HEK293 (cell line): ENCODE measurements around the gene CDC25C.

ENCODE experiments used
- CTCF ChIA-PET: fragments of 350-600 bp; formaldehyde crosslinking; extraction: SDS; loops from one replicate; lab custom pipeline; 2021; ENCODE audit warnings: antibody characterized with exemption; lab: Yijun Ruan, JAX
- POLR2A ChIA-PET: fragments of 300-600 bp; formaldehyde crosslinking; extraction: SDS; loops from one replicate; lab custom pipeline; 2020; ENCODE audit warnings: antibody characterized with exemption, inconsistent platforms; lab: Yijun Ruan, JAX
- H3K27ac ChIP-seq: fragments of 200-500 bp; sonication (Bioruptor generic); 2 replicates; pipeline ENCODE4 v1.5.1; 2014; ENCODE audit warnings: low read depth, low read length, control low read depth, inconsistent platforms; ENCODE audit errors: extremely low read depth
- H3K36me3 ChIP-seq, 2 experiments: fragments of 200-500 bp in 1 of 2; sonication (Bioruptor generic) in 1 of 2; 1 replicate in 1 of 2; 2 replicates in 1 of 2; pipeline ENCODE4 v1.5.1; 2014 to 2017; ENCODE audit warnings: inconsistent platforms in 2 of 2, low read length in 2 of 2; ENCODE audit not compliant: control insufficient read depth in 2 of 2, insufficient read depth in 1 of 2
- H3K4me1 ChIP-seq: fragments of 200-500 bp; sonication (Bioruptor generic); 2 replicates; pipeline ENCODE4 v1.5.1; 2014; ENCODE audit warnings: mild to moderate bottlenecking, low read length, inconsistent platforms; ENCODE audit not compliant: control insufficient read depth, insufficient read depth
- H3K4me3 ChIP-seq: 2 replicates; pipeline ENCODE4 v1.5.1; 2011; ENCODE audit warnings: low read depth, mild to moderate bottlenecking, control low read depth, low read length, moderate library complexity
- H3K9me3 ChIP-seq: fragments of 200-500 bp; sonication (Bioruptor generic); 2 replicates; pipeline ENCODE4 v1.5.1; 2014; ENCODE audit warnings: low read depth, low read length, inconsistent platforms; ENCODE audit not compliant: control insufficient read depth, insufficient read depth
- ELK4 ChIP-seq: IDR thresholded peaks from 2 replicates; pipeline ENCODE4 v1.6.1; 2011; ENCODE audit warnings: mild to moderate bottlenecking, low read depth, low read length, borderline replicate concordance
- GLIS1 ChIP-seq: fragments of 450-650 bp; formaldehyde crosslinking; IDR thresholded peaks from 2 replicates; pipeline ENCODE4 v1.5.1; 2016; ENCODE audit warnings: missing biosample characterization, missing genetic modification characterization
- MZF1 ChIP-seq: fragments of 450-650 bp; formaldehyde crosslinking; IDR thresholded peaks from 2 replicates; pipeline ENCODE4 v1.5.1; 2017; ENCODE audit warnings: missing biosample characterization, missing genetic modification characterization, borderline replicate concordance
- OSR2 ChIP-seq: fragments of 450-650 bp; formaldehyde crosslinking; IDR thresholded peaks from 2 replicates; pipeline ENCODE4 v1.5.1; 2016; ENCODE audit warnings: missing biosample characterization, missing genetic modification characterization
- PRDM1 ChIP-seq: fragments of 450-650 bp; formaldehyde crosslinking; IDR thresholded peaks from 2 replicates; pipeline ENCODE4; 2016; ENCODE audit warnings: missing biosample characterization, missing genetic modification characterization
- PRDM10 ChIP-seq: fragments of 450-650 bp; formaldehyde crosslinking; IDR thresholded peaks from 2 replicates; pipeline ENCODE4 v1.5.1; 2016; ENCODE audit warnings: missing biosample characterization, missing genetic modification characterization
- RBAK ChIP-seq: fragments of 450-650 bp; formaldehyde crosslinking; IDR thresholded peaks from 2 replicates; pipeline ENCODE4 v1.5.1; 2016; ENCODE audit warnings: missing biosample characterization, missing genetic modification characterization
- SCRT2 ChIP-seq: fragments of 450-650 bp; formaldehyde crosslinking; IDR thresholded peaks from 2 replicates; pipeline ENCODE4 v1.5.1; 2016; ENCODE audit warnings: missing biosample characterization, missing genetic modification characterization
- SP3 ChIP-seq: fragments of 450-650 bp; formaldehyde crosslinking; IDR thresholded peaks from 2 replicates; pipeline ENCODE4 v1.5.1; 2016; ENCODE audit warnings: missing biosample characterization, missing genetic modification characterization
- ZFHX2 ChIP-seq: fragments of 450-650 bp; formaldehyde crosslinking; conservative IDR thresholded peaks from 2 replicates; pipeline ENCODE4 v1.5.1; 2016; ENCODE audit warnings: missing biosample characterization, missing genetic modification characterization
- ZNF10 ChIP-seq: fragments of 450-650 bp; formaldehyde crosslinking; IDR thresholded peaks from 2 replicates; pipeline ENCODE4 v1.5.1; 2017; ENCODE audit warnings: missing biosample characterization, missing genetic modification characterization
- ZNF121 ChIP-seq: fragments of 450-650 bp; formaldehyde crosslinking; IDR thresholded peaks from 2 replicates; pipeline ENCODE4 v1.5.1; 2016; ENCODE audit warnings: missing biosample characterization, missing genetic modification characterization
- ZNF132 ChIP-seq: fragments of 450-650 bp; formaldehyde crosslinking; IDR thresholded peaks from 2 replicates; pipeline ENCODE4 v1.5.1; 2017; ENCODE audit warnings: missing biosample characterization, missing genetic modification characterization, borderline replicate concordance
- ZNF146 ChIP-seq: fragments of 450-650 bp; formaldehyde crosslinking; IDR thresholded peaks from 2 replicates; pipeline ENCODE4 v1.5.1; 2016; ENCODE audit warnings: missing biosample characterization, missing genetic modification characterization
- ZNF202 ChIP-seq: fragments of 450-650 bp; formaldehyde crosslinking; IDR thresholded peaks from 2 replicates; pipeline ENCODE4 v1.5.1; 2016; ENCODE audit warnings: missing biosample characterization, missing genetic modification characterization, borderline replicate concordance
- ZNF335 ChIP-seq: fragments of 450-650 bp; formaldehyde crosslinking; conservative IDR thresholded peaks from 2 replicates; pipeline ENCODE4 v1.5.1; 2016; ENCODE audit warnings: missing biosample characterization, missing genetic modification characterization
- ZNF341 ChIP-seq: fragments of 450-650 bp; formaldehyde crosslinking; IDR thresholded peaks from 2 replicates; pipeline ENCODE4; 2016; ENCODE audit warnings: low read depth, missing biosample characterization, missing genetic modification characterization
- ZNF350 ChIP-seq: fragments of 450-650 bp; formaldehyde crosslinking; IDR thresholded peaks from 2 replicates; pipeline ENCODE4 v1.5.0; 2017; ENCODE audit warnings: missing biosample characterization, mild to moderate bottlenecking, missing genetic modification characterization
- ZNF362 ChIP-seq: fragments of 450-650 bp; formaldehyde crosslinking; IDR thresholded peaks from 2 replicates; pipeline ENCODE4 v1.5.1; 2016; ENCODE audit warnings: missing biosample characterization, missing genetic modification characterization
- ZNF394 ChIP-seq: fragments of 450-650 bp; formaldehyde crosslinking; IDR thresholded peaks from 2 replicates; pipeline ENCODE4 v1.5.1; 2016; ENCODE audit warnings: missing biosample characterization, missing genetic modification characterization, mild to moderate bottlenecking, moderate library complexity, borderline replicate concordance
- ZNF654 ChIP-seq: fragments of 450-650 bp; formaldehyde crosslinking; IDR thresholded peaks from 2 replicates; pipeline ENCODE4 v1.5.1; 2016; ENCODE audit warnings: low read depth, missing biosample characterization, missing genetic modification characterization
- ZNF660 ChIP-seq: fragments of 450-650 bp; IDR thresholded peaks from 2 replicates; pipeline ENCODE4 v1.5.1; 2018; ENCODE audit warnings: missing biosample characterization, mild to moderate bottlenecking, missing genetic modification characterization
- ZNF701 ChIP-seq: fragments of 450-650 bp; formaldehyde crosslinking; IDR thresholded peaks from 2 replicates; pipeline ENCODE4 v1.5.1; 2016; ENCODE audit warnings: missing biosample characterization, missing genetic modification characterization
- ZSCAN23 ChIP-seq: fragments of 450-650 bp; formaldehyde crosslinking; IDR thresholded peaks from 2 replicates; pipeline ENCODE4 v1.5.1; 2016; ENCODE audit warnings: missing biosample characterization, missing genetic modification characterization
- TF ChIP-seq, protein P1 (sequence below): fragments of 450-650 bp; formaldehyde crosslinking; IDR thresholded peaks from 2 replicates; pipeline ENCODE4 v1.5.1; 2017; ENCODE audit warnings: missing biosample characterization, missing genetic modification characterization

The CDC25C gene

DNA sequence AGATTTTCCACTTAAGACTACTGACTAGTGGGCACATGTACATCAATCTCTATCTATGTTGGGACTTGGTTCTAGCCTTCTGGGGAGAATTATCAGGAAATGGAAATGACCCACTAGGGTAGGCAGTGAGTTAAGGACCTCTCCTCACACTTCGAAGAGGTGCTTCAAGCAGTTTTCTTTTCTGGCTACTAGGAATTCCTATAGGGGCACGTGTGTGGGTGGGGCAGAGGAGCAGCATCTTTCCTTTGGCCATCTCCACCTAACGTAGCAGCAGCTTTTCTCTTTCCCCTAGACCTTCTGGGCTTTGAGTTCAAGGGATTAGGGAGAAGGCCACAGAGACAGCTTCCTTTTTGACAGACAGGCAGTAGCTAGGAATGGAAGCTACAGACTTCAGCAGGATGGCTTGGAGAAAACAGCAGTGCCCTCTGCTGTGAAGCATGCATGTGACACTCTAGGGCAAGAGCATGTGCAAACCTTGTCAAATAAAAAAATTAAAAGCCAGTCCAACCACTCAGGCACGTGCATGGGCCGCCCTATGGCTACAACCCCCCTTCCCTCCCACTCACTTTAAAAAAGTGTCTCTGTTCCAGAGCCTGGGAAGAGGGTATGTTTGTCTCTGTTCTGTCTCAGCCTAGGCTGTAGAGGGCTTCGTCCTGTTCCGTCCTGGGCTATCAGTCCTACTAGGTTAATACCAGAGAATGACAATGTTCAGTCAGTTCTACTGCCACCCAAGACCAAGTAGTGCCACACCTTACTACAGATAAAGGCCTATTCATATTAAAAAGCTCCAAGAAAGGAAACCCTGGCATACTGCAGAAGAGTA, 48.5 kb downstream of the CDC25C start (continued):
- TF ChIP-seq ELK4 (no peak), MZF1 (no peak), RBAK (tag by site-specific recombination) (no peak), ZNF701 (tag by site-specific recombination) (no peak), OSR2 (tag by site-specific recombination) (peak; percentile 24; the same call in 1 of the 2 replicates), ZNF335 (tag by site-specific recombination) (peak; percentile 78), ZFHX2 (tag by site-specific recombination) (0 out of 2 replicates have a peak, but pooled peaks have one; percentile 20), ZNF654 (tag by site-specific recombination) (peak; percentile 56), ZSCAN23 (no peak), ZNF350 (tag by site-specific recombination) (no peak), ZNF202 (no peak), ZNF394 (tag by site-specific recombination) (no peak), ZNF132 (tag by site-specific recombination) (no peak), ZNF362 (tag by site-specific recombination) (peak; percentile 47; the same call in 1 of the 2 replicates)

DNA sequence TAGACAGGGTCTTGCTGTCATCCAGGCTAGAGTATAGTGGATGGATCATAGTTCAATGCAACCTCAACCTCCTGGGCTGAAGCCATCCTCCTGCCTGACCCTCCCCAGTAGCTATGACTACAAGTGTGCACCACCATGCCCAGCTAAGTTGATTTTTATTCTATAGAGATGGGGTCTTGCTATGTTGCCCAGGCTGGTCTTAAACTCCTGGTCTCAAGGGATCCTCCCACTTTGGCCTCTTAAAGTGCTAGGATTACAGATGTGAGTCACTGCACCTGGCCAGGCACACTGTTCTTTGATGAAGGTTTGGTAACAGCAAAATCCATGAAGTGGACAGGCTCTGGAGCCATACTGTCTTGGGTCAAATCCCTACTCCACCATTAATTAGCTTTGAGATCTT, 50.7 kb downstream of the CDC25C start:
- CTCF ChIA-PET, result interaction anchor here (0.7 to 7.9 kb wide), 3 partner anchors 58 to 102 kb away, joined by 4 to 88 read pairs (median 4); partner anchors contain the start of gene KIF20A
- POLR2A ChIA-PET, result interaction anchor here (0.7 to 1.3 kb wide), 4 partner anchors 57 to 93 kb away, joined by 3 to 4 read pairs (median 3); partner anchors contain the start of genes CDC23 and FAM53C

GRCh38 chr5:138276402-138277054, 55.1 kb downstream of the CDC25C start:
- POLR2A ChIA-PET, result interaction anchor here (0.5 to 2.1 kb wide), 2 partner anchors 33 to 98 kb away, joined by 3 to 5 read pairs; partner anchors contain the start of gene KIF20A
- CTCF ChIA-PET, result interaction anchor here (0.6 to 3.2 kb wide), 7 partner anchors 24 to 1432 kb away, joined by 3 to 14 read pairs (median 3); partner anchors contain the start of gene KDM3B
- Histone ChIP-seq H3K4me1 (peaks cover 21% of the 10 kb centered on the region), H3K36me3 (no peaks in the 10 kb centered on the region), H3K9me3 (no peaks in the 10 kb centered on the region), H3K4me3 (no peak overlapping the region), H3K27ac (peak overlapping the region; percentile 25; the same call in 1 of the 2 replicates)
- TF ChIP-seq GLIS1 (tag by site-specific recombination) (peak; percentile 73), ZNF660 (no peak), PRDM1 (tag by site-specific recombination) (peak; percentile 62), PRDM10 (tag by site-specific recombination) (peak; percentile 69), ZNF10 (tag by site-specific recombination) (peak; percentile 67; the same call in 1 of the 2 replicates), ZNF341 (tag by site-specific recombination) (no peak), SP3 (no peak), SCRT2 (0 out of 2 replicates have a peak, but pooled peaks have one; percentile 3)
- TF ChIP-seq, protein P1, sequence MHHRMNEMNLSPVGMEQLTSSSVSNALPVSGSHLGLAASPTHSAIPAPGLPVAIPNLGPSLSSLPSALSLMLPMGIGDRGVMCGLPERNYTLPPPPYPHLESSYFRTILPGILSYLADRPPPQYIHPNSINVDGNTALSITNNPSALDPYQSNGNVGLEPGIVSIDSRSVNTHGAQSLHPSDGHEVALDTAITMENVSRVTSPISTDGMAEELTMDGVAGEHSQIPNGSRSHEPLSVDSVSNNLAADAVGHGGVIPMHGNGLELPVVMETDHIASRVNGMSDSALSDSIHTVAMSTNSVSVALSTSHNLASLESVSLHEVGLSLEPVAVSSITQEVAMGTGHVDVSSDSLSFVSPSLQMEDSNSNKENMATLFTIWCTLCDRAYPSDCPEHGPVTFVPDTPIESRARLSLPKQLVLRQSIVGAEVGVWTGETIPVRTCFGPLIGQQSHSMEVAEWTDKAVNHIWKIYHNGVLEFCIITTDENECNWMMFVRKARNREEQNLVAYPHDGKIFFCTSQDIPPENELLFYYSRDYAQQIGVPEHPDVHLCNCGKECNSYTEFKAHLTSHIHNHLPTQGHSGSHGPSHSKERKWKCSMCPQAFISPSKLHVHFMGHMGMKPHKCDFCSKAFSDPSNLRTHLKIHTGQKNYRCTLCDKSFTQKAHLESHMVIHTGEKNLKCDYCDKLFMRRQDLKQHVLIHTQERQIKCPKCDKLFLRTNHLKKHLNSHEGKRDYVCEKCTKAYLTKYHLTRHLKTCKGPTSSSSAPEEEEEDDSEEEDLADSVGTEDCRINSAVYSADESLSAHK (tag by site-specific recombination), result no peak

More for the DNA sequence above, 50.7 kb downstream of the CDC25C start:
- H3K9me3 ChIP-seq, result no peaks in the 10 kb centered on the region
- no peak overlapping the region for H3K4me3 ChIP-seq
- TF ChIP-seq ZNF146 (tag by site-specific recombination) (no peak), ZNF121 (tag by site-specific recombination) (peak; percentile 87)
- H3K36me3 ChIP-seq, result peaks cover 8 to 17% of the 10 kb centered on the region in 2 experiments
- H3K4me1 ChIP-seq, result peaks cover 10% of the 10 kb centered on the region
- H3K27ac ChIP-seq, result no peak overlapping the region
